DMS153 treated with DMSO at 0.1 percent for 48 hours (cell line): ENCODE data around the gene LDLRAD4.
"Not testable (repeated sequence)": the region's sequence is repeated elsewhere in the genome, so short reads cannot be mapped to it uniquely, and the experiment has no call there.

Experiments
- DNase-seq: peaks from one replicate; lab custom pipeline; 2025; ENCODE audit not compliant: unreplicated experiment; lab: John Stamatoyannopoulos, UW

Gene LDLRAD4

GRCh38 chr18:13476312-13476711, 257.8 kb downstream of the LDLRAD4 start:
- not testable (repeated sequence) for DNase-seq

GRCh38 chr18:13477147-13477683, 258.7 kb downstream of the LDLRAD4 start:
- no peak for DNase-seq

- no peak for DNase-seq
Observed at GRCh38 chr18:13480571-13481255, 262.2 kb downstream of the LDLRAD4 start.

- DNase-seq, result no peak
Observed at GRCh38 chr18:13481331-13481730, 262.8 kb downstream of the LDLRAD4 start.

- no peak for DNase-seq
Observed at GRCh38 chr18:13481820-13482617, 263.5 kb downstream of the LDLRAD4 start.

- DNase-seq, result no peak
Observed at GRCh38 chr18:13482618-13482945, 264.0 kb downstream of the LDLRAD4 start.

GRCh38 chr18:13483316-13484270, 265.0 kb downstream of the LDLRAD4 start:
- no peak for DNase-seq

GRCh38 chr18:13485182-13485581, 266.6 kb downstream of the LDLRAD4 start:
- DNase-seq, result no peak

GRCh38 chr18:13485604-13486003, 267.0 kb downstream of the LDLRAD4 start:
- DNase-seq, result no peak

GRCh38 chr18:13486284-13486683, 267.7 kb downstream of the LDLRAD4 start:
- no peak for DNase-seq

GRCh38 chr18:13486686-13487085, 268.1 kb downstream of the LDLRAD4 start:
- DNase-seq, result no peak

GRCh38 chr18:13487237-13487636, 268.7 kb downstream of the LDLRAD4 start:
- DNase-seq, result no peak

GRCh38 chr18:13488281-13488929, 269.8 kb downstream of the LDLRAD4 start:
- DNase-seq, result no peak

- not testable (repeated sequence) for DNase-seq
Observed at GRCh38 chr18:13489303-13489702, 270.7 kb downstream of the LDLRAD4 start.

GRCh38 chr18:13491138-13491537, 272.6 kb downstream of the LDLRAD4 start:
- no peak for DNase-seq

- DNase-seq, result no peak
Observed at GRCh38 chr18:13492314-13492713, 273.8 kb downstream of the LDLRAD4 start.

- DNase-seq, result no peak
Observed at GRCh38 chr18:13493079-13493478, 274.5 kb downstream of the LDLRAD4 start.

- DNase-seq, result no peak
Observed at GRCh38 chr18:13493725-13494124, 275.2 kb downstream of the LDLRAD4 start.

- DNase-seq, result no peak
Observed at GRCh38 chr18:13494871-13495445, 276.4 kb downstream of the LDLRAD4 start.

GRCh38 chr18:13495961-13496360, 277.4 kb downstream of the LDLRAD4 start:
- DNase-seq, result no peak
